ENCODE measurements around the gene FAM83C. TPM values are rescaled to one million over a fixed set of nuclear protein-coding genes. Genes with fewer than 3 reads are reported as not detected.

Gene FAM83C
- total RNA-seq, 4 donors from 2014 or later: not detected

- H3K27me3 ChIP-seq: no peaks in the 10 kb centered on the region
- H3K4me1 ChIP-seq: peaks cover 22 to 65% (median 63%) of the 10 kb centered on the region in 4 donors
- peak; percentile 96 for DNase-seq (ENCODE audit: extremely low spot score)
- H3K9me3 ChIP-seq: no peaks in the 10 kb centered on the region
- H3K4me3 ChIP-seq: no peak overlapping the region
- intact Hi-C loops (cut with DNase I): loop anchor here (2.0 kb wide), 2 partner anchors 135 to 143 kb away; partner anchors contain the start of gene GDF5
- H3K27ac ChIP-seq (replicated peaks in 1 of 4): peak overlapping the region in 1 of 4 donors; percentile 3
- WGBS: 20% methylated on average over 13 of the region's 18 CpGs
- peaks cover 0 to 14% (median 5%) of the 10 kb centered on the region in 4 donors for H3K36me3 ChIP-seq
- TF ChIP-seq, protein P1, sequence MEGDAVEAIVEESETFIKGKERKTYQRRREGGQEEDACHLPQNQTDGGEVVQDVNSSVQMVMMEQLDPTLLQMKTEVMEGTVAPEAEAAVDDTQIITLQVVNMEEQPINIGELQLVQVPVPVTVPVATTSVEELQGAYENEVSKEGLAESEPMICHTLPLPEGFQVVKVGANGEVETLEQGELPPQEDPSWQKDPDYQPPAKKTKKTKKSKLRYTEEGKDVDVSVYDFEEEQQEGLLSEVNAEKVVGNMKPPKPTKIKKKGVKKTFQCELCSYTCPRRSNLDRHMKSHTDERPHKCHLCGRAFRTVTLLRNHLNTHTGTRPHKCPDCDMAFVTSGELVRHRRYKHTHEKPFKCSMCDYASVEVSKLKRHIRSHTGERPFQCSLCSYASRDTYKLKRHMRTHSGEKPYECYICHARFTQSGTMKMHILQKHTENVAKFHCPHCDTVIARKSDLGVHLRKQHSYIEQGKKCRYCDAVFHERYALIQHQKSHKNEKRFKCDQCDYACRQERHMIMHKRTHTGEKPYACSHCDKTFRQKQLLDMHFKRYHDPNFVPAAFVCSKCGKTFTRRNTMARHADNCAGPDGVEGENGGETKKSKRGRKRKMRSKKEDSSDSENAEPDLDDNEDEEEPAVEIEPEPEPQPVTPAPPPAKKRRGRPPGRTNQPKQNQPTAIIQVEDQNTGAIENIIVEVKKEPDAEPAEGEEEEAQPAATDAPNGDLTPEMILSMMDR (IDR thresholded peaks at IDR 0.05): peak; percentile 86 to 98 (median 91)
- no peak for TF ChIP-seq POLR2A (IDR thresholded peaks at IDR 0.05; ENCODE audit: low read depth)
These were observed 11.7 kb upstream of the FAM83C start for GRCh38 chr20:35303735-35304491.

DNA sequence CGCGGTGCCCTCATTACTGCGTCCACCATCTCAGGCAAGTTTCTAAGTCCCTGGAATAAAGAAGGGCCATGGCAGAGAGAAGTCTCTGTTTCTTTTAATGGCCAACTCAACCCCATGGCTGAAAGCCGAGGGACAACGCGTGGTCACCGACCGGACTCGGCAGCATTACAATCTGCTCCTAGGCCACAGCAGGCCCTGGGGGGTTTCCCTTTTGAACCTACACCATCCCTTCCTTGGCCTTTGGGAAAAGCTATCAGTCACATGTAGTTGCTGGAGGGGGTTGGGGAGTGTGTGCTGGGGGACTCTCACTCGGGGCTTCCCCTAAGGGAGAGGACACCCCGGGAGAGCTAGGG lies 11.1 kb upstream of the FAM83C start:
- 84% methylated on average over 11 of the region's 11 CpGs for WGBS
- Histone ChIP-seq H3K27ac (replicated peaks in 1 of 4) (peak overlapping the region in 2 of 4 donors; percentile 3 to 22), H3K4me1 (peaks cover 17 to 59% (median 58%) of the 10 kb centered on the region in 4 donors)

DNA sequence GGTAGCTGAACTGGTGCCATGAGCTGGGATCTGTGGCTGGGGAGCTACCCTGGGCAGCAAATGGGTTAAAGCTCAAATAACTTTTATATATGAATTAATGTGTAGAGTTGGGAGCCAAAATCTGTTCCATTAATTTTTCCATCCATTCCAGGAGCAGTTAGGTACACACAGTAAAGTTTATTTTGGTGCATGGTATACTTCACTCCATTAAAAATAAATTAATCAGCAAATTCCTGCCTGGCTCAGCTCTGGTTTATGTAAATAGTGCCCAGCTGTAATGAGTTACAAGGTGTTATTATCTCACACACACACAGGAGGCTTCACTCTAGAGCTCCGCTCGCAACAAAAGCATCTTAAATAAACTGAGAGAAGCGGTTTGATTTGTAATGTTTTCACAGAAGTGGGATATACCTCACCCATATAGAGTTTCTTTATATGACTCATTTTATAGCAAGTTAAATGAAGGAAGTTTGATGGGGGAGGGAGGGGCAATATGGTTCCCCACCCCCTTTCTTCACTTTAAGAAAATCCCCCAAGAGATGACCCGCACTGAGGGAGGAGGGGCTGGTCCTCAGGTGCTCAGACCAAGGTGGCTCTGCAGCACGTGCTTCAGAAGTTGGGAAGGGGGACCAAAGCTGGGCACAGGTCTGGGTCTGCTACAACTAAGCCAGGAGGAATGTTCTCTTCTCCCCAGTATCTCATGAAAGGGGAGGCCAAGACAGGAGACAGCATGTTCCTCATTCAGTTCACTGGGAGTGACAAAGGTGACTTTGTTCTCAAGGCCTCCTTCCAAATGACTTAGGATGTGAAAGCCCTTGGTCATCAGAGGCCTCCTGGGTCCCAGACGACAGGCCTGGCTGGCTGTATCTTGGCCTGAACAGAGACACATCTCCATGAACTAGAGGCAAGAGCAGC lies 10.5 kb upstream of the FAM83C start:
- no peak for DNase-seq (ENCODE audit: extremely low spot score)
- H3K27ac ChIP-seq (replicated peaks in 1 of 4): peak overlapping the region in 1 of 4 donors; percentile 22
- peaks cover 0 to 12% (median 5%) of the 10 kb centered on the region in 4 donors for H3K36me3 ChIP-seq
- no peak for TF ChIP-seq POLR2AphosphoS5 (IDR thresholded peaks at IDR 0.05)
- TF ChIP-seq, protein P1 (IDR thresholded peaks at IDR 0.05): no peak
- H3K4me1 ChIP-seq: peaks cover 11 to 53% (median 51%) of the 10 kb centered on the region in 4 donors
- 56% methylated on average over 5 of the region's 6 CpGs for WGBS
- no peak overlapping the region for H3K4me3 ChIP-seq
- peaks cover 0 to 6% (median 0%) of the 10 kb centered on the region in 4 donors for H3K27me3 ChIP-seq
- no peaks in the 10 kb centered on the region for H3K9me3 ChIP-seq
- intact Hi-C loops (cut with DNase I): no loop called here

More for the DNA sequence above, 11.1 kb upstream of the FAM83C start:
- H3K36me3 ChIP-seq: peaks cover 0 to 12% (median 5%) of the 10 kb centered on the region in 4 donors
- no peaks in the 10 kb centered on the region for H3K27me3 ChIP-seq
- H3K4me3 ChIP-seq: no peak overlapping the region
- no peak for TF ChIP-seq EP300 (IDR thresholded peaks at IDR 0.05)
- no peak for TF ChIP-seq POLR2A (IDR thresholded peaks at IDR 0.05; ENCODE audit: low read depth)
- TF ChIP-seq POLR2AphosphoS5 (IDR thresholded peaks at IDR 0.05): no peak
- TF ChIP-seq, protein P1 (IDR thresholded peaks at IDR 0.05): no peak
- intact Hi-C loops (cut with DNase I): no loop called here
- no peak for DNase-seq (ENCODE audit: extremely low spot score)
- H3K9me3 ChIP-seq: no peaks in the 10 kb centered on the region

GRCh38 chr20:35301426-35301825 lies 9.2 kb upstream of the FAM83C start:
- Histone ChIP-seq H3K27me3 (peaks cover 0 to 17% (median 0%) of the 10 kb centered on the region in 4 donors), H3K36me3 (peaks cover 0 to 11% (median 5%) of the 10 kb centered on the region in 4 donors), H3K9me3 (no peaks in the 10 kb centered on the region), H3K27ac (replicated peaks in 1 of 4) (no peak overlapping the region), H3K4me3 (no peak overlapping the region), H3K4me1 (peaks cover 0 to 40% (median 38%) of the 10 kb centered on the region in 4 donors)
- WGBS: 96% methylated on average over 2 of the region's 2 CpGs
- TF ChIP-seq POLR2A (IDR thresholded peaks at IDR 0.05; ENCODE audit: low read depth): no peak
- no peak for TF ChIP-seq EP300 (IDR thresholded peaks at IDR 0.05)
- TF ChIP-seq, protein P1 (IDR thresholded peaks at IDR 0.05): no peak
- TF ChIP-seq POLR2AphosphoS5 (IDR thresholded peaks at IDR 0.05): no peak
- DNase-seq (ENCODE audit: extremely low spot score): no peak
- intact Hi-C loops (cut with DNase I): no loop called here
